Right kidney (tissue), 9 donors: Measurements from ENCODE around the gene SLC7A11.

ENCODE experiments used
- DNase-seq: peaks from one replicate; pipeline ENCODE4 v3.0.0-alpha.2; 2016
- long read RNA-seq, 8 donors: transcript quantifications; one replicate each; lab custom pipeline, GENCODE V29; 2026

SLC7A11 gene
- long read RNA-seq, donor 1 = 0 reads
- long read RNA-seq, donor 2 = 0 reads
- long read RNA-seq, donor 3 = 0 reads
- long read RNA-seq, donor 4 = 0 reads
- long read RNA-seq, donor 5 = 0 reads
- long read RNA-seq, donor 6 = 0 reads
- long read RNA-seq, donor 7 = 0 reads
- long read RNA-seq, donor 8 = 0 reads

DNA sequence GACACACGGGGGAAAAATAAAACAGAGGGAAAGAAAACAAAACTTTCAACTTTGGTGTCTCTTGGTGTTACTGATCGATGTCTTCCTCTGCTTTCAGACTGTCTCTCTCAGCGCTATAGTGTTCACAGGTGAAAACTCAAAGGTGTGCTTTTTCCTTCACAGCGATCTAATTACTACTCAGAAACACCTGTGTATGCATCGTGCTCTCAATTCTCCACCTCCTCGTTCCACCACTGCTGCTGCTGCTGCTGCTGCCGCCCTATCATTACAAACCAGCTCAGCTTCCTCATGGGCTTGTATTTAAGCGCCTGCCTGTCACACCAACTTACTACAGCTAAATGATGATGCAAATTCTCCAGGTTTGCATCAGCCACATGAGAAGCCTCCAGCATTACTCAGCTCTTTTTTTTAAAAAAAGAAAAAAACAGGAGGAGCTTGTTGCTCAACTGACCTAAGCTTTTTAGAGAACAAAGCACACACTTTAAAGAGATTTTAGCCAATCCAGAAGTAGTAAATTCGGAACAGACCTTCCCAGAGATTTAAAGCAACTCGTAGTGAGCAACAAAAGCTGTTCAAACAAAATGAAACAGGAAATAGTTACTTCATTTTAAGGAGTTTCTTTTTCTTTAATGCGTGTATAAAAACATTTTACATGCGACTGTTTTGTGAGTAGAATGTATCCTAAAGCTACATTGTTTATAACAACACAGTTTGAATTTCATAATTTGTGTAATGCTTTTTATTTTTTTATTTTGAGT lies at the start of gene SLC7A11:
Gene SLC7A11 (minus strand): TSS at position 274 of the 758 bp plus-strand sequence. CDS start 280 bp downstream, outside the sequence.
- peak; percentile 47 for DNase-seq

DNA sequence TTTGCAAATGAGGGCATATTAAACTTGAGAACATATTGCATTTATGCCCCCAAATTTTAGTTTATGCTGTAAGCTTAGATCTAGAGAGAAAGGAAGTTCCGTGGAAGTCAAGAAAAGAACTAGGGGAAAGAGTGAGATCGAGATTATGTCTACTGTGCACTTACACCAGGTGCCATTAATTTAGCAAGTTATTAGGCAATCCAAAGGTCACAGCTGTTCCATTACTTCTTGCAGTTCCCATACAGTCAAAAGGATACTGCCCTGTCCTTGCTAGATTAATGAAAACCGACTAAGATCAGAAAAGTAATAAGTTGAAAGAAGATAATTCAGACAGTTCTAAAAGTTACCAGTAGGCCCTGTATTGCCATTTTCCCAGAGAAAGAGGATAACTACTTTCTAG lies 49.3 kb upstream of the SLC7A11 start:
- DNase-seq = no peak

DNA sequence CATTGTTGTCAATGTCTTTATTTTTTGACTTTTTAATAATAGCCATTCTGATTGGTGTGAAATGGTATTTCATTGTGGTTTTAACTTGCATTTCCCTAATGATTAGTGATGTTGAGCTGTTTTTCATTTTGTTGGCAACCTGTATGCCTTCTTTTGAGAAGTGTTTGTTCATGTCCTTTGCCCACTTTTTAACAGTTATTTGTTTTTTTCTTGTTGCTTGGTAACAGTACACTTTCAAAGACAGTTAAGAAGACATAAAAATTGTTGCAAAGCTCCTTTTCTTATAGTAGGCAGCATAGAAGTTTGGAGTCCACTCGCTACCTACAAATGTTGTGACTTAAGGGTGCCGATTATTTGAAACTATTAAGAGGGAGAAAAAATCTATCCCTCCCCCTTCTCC lies 48.7 kb upstream of the SLC7A11 start:
- DNase-seq = no peak

DNA sequence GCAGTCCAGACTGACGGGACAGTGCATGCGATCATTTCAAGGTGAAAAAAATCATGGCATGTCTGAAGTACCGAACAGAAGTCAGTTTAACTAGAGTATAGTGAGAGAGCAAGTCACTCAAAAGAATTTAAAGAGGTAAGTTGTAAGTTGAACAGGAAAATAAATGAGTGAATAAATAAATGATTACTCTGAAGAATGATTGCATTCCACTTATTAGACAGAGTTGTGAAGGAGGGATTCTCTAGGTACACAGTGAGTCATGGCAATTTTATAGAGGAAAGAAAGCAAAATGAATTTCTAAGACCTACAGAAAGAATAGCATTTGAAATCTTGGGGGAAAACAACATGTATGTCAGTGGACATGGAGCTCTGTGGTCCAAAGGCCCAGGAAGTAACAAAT lies 37.1 kb upstream of the SLC7A11 start:
- no peak for DNase-seq

DNA sequence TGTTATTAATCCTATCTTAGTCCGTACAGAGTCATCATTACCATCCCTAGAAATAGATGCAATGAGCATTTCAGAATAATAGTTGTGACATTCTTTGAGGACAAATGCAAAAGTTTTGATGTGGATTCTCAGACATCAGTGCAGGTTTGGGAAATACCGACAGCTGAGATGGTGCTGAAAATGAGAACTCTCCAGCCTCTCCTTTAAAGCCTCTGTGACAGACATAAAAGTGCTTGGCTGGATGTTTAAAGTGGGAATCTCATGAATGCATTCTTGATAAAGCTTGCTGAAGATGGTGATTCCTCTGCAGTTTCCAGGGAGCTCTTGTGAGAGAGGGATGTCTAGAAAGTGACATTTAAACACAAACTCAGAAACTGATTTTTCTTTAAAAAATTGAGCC lies 35.0 kb upstream of the SLC7A11 start:
- no peak for DNase-seq

DNA sequence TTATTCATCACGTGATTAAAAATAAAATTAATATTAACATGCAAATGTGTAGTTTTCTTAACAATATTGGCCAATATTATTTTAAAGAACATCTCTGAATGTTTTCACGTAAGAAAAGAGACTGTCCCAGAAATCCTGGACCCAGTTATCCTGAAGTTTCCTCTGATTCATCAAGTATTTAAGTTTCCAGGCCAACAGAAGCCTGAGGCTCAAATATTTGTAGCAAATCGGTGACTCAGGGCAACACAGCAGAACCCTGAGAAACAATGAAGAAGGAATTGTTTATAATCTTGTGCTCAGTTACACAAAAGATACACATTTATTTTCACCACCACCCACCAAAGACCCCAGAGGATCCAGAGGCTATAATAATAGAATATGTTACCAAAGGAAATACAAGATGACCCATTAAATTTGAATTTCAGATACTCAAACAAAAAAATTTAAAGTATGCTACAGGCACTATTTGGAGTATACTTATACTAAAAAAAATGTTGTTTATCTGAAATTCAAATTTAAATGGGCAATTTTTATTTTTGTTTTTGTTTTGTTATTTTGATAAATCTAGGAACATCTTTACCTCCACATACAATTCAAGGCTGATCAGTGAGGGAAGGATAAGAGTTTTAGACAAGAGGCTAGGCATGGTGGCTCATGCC lies 33.9 kb upstream of the SLC7A11 start:
- no peak for DNase-seq

DNA sequence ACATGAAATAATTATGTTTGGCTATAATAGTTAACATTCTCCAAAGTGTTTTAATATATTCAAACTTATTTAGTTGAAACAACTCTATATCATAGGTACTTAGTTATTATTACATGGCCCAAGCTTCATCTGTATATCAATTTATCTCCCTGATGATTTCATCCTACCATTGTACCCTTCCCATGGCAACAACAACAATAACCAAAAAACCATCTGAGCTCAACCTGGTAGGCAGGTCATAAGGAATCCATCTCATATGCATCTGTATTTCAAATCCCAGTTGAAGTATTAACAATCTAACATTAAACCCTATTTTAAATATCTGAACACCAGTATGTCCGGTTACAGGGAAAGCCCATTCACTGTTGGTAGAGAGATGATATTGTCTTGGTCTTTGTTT lies 33.1 kb upstream of the SLC7A11 start:
- DNase-seq = no peak

DNA sequence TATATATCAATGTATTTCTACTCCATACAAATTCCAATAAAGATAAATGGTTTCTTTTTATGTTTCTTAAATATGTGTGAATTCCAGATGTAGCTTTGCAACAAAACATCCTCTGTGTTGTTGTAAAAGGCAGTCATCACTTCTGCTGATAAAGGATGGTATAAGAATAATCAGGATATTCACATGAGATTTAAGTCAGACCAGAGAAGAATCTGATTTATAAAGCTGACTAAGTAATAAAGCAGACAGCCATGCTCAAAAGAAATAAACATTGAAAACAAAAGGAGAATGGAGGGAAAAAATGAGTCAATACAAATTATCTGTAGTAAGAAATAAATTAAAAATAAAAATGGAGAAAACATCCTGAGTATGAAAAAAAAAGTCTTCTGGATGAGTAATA lies 27.0 kb upstream of the SLC7A11 start:
- DNase-seq = no peak

DNA sequence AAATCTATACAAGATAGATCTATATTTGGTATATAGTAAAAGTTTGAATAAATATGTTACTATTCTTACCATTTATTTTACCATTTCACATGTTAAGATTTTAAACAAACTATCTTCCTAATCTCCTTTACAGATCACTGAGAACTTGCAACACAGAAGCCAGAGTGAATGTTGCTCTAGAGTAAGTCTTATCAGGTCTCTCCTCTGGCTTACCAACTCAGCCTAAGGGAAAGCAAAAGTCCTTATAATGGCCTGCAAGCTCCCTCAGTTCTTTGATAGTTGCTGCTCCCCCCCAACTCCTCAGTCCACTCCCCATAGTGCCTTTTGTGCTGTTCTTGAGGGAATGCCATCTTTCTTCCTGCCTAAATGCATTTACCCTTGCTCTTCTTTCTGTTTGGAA lies 25.7 kb upstream of the SLC7A11 start:
- no peak for DNase-seq

DNA sequence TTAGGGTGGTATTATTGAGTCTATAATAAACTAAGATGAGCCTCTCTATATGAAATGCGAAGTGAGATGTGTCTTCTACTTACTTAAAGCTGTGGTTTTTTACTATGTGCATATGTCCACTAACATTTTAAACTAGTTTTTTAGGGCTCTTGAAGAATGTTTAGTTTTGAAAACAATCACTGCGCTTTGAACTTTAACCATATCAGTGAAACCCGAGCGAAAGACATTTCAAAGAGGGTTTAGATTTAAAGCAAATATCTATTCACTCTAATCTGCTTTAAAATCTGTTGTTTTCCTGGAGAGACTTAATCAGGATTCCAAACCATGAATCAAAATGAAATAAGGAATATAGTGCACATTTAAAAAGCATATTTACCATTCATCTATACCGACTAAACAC lies 24.8 kb upstream of the SLC7A11 start:
- no peak for DNase-seq

DNA sequence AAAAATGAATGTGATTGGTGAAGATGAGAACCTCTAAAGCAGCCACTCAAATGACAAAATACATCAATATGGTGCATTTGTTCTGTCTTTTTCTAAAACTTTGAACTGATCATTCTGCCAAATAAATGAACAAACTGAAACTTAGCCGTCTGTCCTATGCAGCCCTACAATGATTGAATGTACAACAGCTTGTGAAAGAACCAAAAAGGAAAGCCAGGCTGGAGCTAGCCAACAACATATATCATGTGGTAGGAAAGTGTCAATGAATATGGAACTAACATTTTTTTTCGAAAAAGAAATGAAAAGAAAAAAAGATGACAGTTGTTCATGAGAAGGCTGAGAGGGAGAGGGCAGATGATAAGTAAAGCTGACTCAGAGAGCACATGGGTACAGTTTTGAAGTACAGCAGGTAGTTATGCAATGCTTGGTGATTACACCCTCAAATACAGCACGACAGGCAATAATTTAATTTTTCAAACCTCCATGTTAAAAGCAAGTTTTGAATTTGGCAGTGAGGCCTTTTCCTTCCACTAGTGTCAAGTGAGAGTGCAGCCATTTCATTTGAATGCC lies 21.2 kb upstream of the SLC7A11 start:
- DNase-seq = no peak

DNA sequence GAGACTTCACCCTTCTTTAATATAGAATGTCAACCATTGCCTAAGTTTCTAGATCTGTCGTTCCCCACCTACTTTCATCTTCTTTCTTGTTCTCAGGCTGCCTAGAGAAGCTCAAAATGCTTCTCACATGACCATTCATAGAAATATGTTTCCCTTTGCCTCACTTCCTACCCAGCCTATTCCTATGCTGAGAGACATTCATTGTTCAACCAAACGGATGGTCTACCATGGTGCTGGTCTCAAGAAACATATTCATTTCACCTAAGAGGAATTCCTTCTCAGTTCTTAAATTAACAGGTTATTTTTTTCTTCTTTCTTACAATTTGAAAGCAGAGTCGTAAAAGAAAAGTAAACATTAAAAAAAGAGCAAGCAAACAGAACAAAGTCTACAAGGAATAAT lies 20.3 kb upstream of the SLC7A11 start:
- DNase-seq = no peak

DNA sequence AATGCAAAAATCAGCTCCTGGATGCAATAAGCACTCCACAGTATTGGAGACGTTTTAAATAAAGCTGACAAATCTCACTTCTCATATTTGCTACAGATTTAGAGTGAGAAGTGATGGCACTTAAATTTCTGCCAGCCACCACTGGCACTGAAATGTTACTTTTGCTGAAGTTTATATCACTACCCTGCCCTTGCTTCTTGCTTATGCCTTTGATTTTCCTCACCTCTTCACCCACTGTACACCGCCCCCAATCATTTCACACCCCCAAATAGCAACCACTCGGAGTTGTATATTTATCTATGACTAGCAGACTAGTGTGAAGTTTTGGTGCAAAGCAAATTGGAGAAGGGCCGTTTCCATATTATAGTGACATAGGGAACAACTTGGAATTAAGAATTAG lies 19.9 kb upstream of the SLC7A11 start:
- DNase-seq = no peak

DNA sequence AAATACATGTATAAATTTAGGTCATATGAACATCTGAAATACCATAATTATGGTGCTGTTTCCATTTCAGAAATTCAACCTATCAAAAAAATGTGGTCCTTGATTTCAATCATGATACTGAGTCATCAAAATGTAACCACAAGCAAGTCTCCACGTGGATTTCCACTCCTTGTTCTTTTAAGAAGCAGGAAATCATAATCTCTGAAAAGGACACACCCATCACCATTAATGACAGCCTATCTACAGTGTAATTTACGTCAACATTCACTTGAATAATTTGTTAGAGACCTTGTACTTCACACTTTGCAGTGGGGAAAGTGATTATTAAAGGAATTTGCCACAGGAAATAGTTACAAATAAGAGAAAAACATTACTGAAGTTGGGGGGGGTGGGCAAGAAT lies 17.7 kb upstream of the SLC7A11 start:
- DNase-seq = no peak

DNA sequence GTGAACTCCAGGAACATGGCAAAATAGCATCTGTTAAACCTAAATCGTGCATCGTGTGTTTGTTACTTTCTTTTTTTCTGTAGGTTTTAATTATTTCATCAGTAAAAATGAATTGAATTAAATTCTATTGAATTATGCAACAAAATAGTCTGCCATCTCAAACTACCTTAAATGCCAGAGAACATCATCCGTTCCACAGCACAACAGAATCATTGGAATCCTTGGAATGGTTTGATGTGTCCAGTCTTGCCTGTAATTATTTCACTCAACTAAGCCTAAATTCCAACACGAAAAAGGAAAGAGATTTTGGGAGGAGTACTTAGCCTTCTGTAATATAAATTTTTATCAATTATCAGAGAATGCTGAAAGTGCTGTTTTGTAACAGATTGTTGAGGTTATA lies 17.1 kb upstream of the SLC7A11 start:
- DNase-seq = no peak

DNA sequence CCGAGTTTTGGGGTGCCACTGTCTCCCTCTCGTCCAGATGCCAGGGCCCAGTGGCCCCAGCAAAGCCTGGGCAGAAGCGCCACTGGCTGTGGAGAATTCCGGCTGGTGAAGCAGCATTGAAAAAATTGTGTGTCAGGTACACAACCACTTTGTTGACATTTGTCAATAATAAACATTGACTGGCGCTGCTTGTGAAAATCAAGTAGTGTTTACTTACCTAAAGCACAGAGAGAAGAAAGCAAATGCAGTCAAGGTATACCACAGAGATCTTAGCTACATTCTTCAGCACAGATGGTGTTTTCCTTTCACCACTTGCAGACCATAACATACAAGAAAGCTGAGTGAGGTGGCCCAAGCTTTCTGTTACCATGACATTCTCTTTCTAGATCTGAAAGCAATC lies 14.5 kb upstream of the SLC7A11 start:
- no peak for DNase-seq

DNA sequence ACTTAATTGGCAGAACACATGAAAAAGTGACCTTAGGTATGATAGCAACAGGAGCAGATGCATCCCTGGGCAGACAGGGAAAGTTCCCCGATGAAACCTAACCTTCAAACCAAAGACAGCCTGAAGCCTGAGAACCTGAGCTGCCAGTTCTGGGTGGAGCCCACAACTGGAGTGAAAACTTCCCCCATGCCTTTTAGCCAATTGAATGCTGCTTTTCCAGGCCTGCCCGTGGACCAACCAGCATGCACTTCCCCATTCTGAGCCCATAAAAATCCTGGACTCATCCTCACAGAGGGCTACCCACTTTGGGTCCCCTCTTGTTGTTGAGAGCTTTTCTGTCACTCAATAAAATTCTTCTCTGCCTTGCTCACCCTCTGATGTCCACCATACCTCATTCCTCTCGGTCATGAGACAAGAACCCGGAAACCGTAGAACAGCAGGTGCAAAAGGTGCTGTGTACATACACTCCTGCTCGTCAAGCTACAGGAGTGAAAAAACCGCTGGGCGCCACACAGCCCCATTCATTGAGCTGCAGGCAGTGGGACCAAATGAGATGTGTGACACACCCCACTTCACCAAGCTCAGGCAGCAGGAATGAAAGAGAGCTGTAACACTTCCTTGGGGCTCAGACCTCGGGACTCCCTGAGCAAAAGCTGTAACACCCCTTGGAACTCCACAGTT lies 13.9 kb upstream of the SLC7A11 start:
- DNase-seq = no peak

DNA sequence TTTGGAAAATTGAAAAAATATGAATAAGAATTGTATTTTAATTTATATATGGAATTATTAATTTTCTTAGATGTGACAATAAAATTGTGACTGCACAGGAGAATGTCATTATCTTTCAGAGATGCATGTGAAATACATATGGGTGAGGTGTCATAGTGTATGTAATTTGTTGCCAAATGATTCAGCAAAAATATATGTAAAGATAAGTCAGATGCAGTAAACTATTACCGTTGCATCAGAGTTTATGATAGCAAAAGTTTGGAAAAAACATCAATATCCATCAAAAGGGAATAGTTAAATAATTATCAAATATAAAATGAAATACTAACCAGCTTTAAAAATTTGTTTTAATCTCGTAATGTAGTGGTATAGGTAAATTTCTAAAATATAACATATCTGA lies 10.4 kb upstream of the SLC7A11 start:
- DNase-seq = no peak

DNA sequence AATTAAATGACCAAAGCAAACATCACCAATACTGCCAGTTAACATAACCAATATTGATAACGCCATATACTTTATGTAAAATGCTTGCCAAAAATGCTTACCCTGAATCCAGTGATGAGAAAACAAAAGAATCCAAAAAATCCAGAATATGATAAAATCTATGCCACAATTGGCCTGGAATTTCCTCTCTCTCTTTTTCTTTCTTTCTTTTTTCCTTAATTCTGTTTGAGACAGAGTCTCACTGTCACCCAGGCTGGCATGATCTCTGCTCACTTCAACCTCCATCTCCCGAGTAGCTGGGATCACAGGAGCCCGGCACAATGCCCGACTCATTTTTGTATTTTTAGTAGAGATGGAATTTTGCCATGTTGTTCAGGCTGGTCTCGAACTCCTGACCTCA lies 9.8 kb upstream of the SLC7A11 start:
- no peak for DNase-seq

DNA sequence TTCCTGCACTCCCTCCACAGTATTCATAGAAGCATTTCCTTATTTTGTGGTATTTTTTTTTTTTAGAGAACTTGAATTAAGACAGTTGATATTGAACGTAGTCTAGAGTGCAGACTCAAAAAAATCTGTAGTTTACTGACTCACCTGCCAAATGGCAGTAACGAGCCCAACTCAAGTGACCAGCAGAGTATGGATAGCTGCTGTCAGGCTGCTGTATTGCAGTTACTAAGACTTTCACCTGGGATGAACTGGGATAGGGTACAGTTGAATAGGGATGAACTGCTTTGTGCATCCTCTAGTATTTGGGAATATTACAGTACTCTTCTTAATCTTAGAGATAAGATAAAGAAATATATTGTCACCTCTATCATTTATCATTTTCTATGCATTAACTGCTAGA lies 7.0 kb upstream of the SLC7A11 start:
- DNase-seq = no peak

DNA sequence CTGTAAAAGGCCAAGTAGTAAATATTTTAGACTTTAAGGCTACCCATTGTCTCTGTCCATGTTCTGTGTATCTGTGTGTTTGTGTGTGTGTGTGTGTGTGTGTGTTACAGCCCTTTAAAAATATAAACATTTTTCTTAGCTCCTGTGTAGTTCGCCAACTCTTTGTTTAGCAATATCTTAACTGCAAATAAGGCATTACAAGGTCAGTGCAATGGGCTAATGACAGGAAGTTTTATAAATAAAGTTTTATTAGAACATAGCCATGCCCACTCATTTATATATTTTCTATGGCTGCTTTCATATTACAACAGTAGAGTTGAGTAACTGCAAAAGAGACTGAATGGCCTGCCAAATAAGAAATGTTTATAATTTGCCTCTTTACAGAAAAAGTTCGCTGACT lies 5.9 kb upstream of the SLC7A11 start:
- no peak for DNase-seq

DNA sequence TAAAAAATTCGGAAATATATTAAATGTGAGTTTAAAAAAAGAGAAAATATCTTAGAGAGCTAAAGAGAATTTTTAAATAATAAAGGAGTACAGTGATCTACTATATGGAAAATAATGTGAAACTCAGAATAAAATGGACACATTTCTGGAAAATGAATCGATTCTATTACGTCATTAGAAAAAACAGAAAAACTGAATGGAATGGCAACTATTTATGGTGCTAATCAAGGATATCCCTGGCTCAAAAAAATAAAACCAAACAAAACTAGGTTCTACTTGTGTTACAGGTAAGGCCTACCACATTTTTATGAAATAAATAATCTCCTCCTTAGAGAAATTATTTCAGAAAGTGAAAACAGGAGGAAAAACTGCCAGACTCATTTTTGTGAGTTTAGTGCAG lies 5.5 kb upstream of the SLC7A11 start:
- DNase-seq = no peak

DNA sequence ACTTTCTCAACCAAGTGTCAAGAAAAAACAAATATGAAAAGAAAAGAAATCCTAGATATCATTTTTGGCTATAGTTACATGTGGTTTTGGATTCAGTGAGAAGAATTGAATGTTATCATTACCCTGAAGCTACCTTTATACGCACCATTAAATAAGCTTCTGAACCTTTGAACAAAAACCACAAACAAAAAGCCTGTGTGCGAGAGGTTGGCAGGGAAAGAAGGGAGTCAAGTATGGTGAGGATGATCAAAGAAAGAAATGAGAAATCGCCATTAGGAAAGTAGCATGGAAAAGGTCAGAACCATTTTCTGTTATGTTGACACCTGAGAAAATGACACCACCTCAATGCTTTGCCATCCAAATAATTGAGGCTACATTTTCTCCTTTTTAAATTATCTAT lies 1.2 kb upstream of the SLC7A11 start:
- no peak for DNase-seq
